HEK293 (cell line): Measurements from ENCODE around the gene MRO.

Experiments used
- ZBTB17 ChIP-seq: fragments of 450-650 bp; formaldehyde crosslinking; IDR thresholded peaks from 2 replicates; pipeline ENCODE4 v1.5.1; 2016; ENCODE audit warnings: missing biosample characterization, missing genetic modification characterization
- ZNF274 ChIP-seq, 2 experiments: fragments of 200-500 bp in 1 of 2; fragments of 450-650 bp in 1 of 2; sonication (Bioruptor generic) in 1 of 2; formaldehyde crosslinking in 1 of 2; IDR thresholded peaks; 2 replicates each; pipeline versions ENCODE4 v1.5.1 to v1.6.1; 2014 to 2016; ENCODE audit warnings: borderline replicate concordance in 1 of 2, inconsistent platforms in 1 of 2, low read length in 1 of 2, missing biosample characterization in 1 of 2, missing genetic modification characterization in 1 of 2
- ZNF530 ChIP-seq: fragments of 450-650 bp; formaldehyde crosslinking; IDR thresholded peaks from 2 replicates; pipeline ENCODE4 v1.5.1; 2016; ENCODE audit warnings: low read depth, missing biosample characterization, missing genetic modification characterization
- ZNF549 ChIP-seq: fragments of 450-650 bp; IDR thresholded peaks from 2 replicates; pipeline ENCODE4 v1.5.1; 2018; ENCODE audit warnings: missing biosample characterization, missing genetic modification characterization, mild to moderate bottlenecking, inconsistent platforms, moderate library complexity
- ZNF629 ChIP-seq: fragments of 450-650 bp; formaldehyde crosslinking; IDR thresholded peaks from 2 replicates; pipeline ENCODE4 v1.5.1; 2017; ENCODE audit warnings: missing biosample characterization, missing genetic modification characterization
- ZNF654 ChIP-seq: fragments of 450-650 bp; formaldehyde crosslinking; IDR thresholded peaks from 2 replicates; pipeline ENCODE4 v1.5.1; 2016; ENCODE audit warnings: low read depth, missing biosample characterization, missing genetic modification characterization

- no peak for TF ChIP-seq ZNF654 (tag by site-specific recombination)
- no peak for TF ChIP-seq ZNF549 (tag by site-specific recombination)
- TF ChIP-seq ZNF274 (IDR thresholded peaks at IDR 0.05; ENCODE audit: low read length): no peak
- TF ChIP-seq ZNF274 (tag by site-specific recombination; IDR thresholded peaks at IDR 0.05; ENCODE audit: borderline replicate concordance): no peak
- TF ChIP-seq ZNF629 (tag by site-specific recombination): no peak
- no peak for TF ChIP-seq ZNF530 (tag by site-specific recombination)
- no peak for TF ChIP-seq ZBTB17 (tag by site-specific recombination)
Observed at GRCh38 chr18:50802141-50802540, 17.7 kb downstream of the MRO start.
